GM18511 (cell line): ENCODE results near the gene HAP1.
"Not testable (repeated sequence)": the region's sequence is repeated elsewhere in the genome, so short reads cannot be mapped to it uniquely, and the experiment has no call there.

Source experiments
- ATAC-seq: cut with Tn5 transposase; IDR thresholded peaks from one replicate; pipeline ENCODE4 v1.9.1; 2021; ENCODE audit warnings: mild to moderate bottlenecking, moderate library complexity; ENCODE audit not compliant: unreplicated experiment

Gene HAP1

GRCh38 chr17:41675157-41676057 is 59.0 kb downstream of the HAP1 start:
- ATAC-seq, result not testable (repeated sequence)
